GM18499 (cell line): ENCODE measurements around the gene RS1.

Experiments
- ATAC-seq: cut with Tn5 transposase; IDR thresholded peaks from one replicate; pipeline ENCODE4 v1.9.1; 2021; ENCODE audit warnings: moderate number of reproducible peaks; ENCODE audit not compliant: insufficient read depth, unreplicated experiment

The RS1 gene

GRCh38 chrX:18672008-18672407 lies at the start of gene RS1:
Gene RS1 (minus strand): TSS chrX:18672108. CDS start chrX:18672068, 40 bp downstream.
- ATAC-seq, result no peak

GRCh38 chrX:18719852-18720251 lies 47.9 kb upstream of the RS1 start:
- ATAC-seq, result no peak

- no peak for ATAC-seq
These were observed 43.0 kb upstream of the RS1 start for GRCh38 chrX:18714910-18715309.

- no peak for ATAC-seq
These were observed 37.9 kb upstream of the RS1 start for GRCh38 chrX:18709833-18710232.

- ATAC-seq, result no peak
These were observed 35.6 kb upstream of the RS1 start, which contains the start of gene PPEF1 for GRCh38 chrX:18707426-18708049. Gene PPEF1 (plus strand): TSS chrX:18707645. CDS start chrX:18707781, 136 bp downstream.

- no peak for ATAC-seq
These were observed 30.7 kb upstream of the RS1 start for GRCh38 chrX:18702362-18703195.

GRCh38 chrX:18701621-18702361 lies 29.9 kb upstream of the RS1 start:
- no peak for ATAC-seq

GRCh38 chrX:18698737-18699650 lies 27.1 kb upstream of the RS1 start:
- ATAC-seq, result no peak

GRCh38 chrX:18696653-18697052 lies 24.7 kb upstream of the RS1 start:
- no peak for ATAC-seq

GRCh38 chrX:18692541-18692940 lies 20.6 kb upstream of the RS1 start:
- ATAC-seq, result no peak

- no peak for ATAC-seq
These were observed 19.5 kb upstream of the RS1 start for GRCh38 chrX:18691431-18691830.

GRCh38 chrX:18687856-18688495 lies 16.1 kb upstream of the RS1 start:
- ATAC-seq, result no peak

- ATAC-seq, result no peak
These were observed 11.1 kb upstream of the RS1 start for GRCh38 chrX:18682979-18683387.

GRCh38 chrX:18681996-18682395 lies 10.1 kb upstream of the RS1 start:
- no peak for ATAC-seq

- ATAC-seq, result no peak
These were observed 5.4 kb upstream of the RS1 start for GRCh38 chrX:18677161-18677869.

- ATAC-seq, result no peak
These were observed 4.6 kb upstream of the RS1 start for GRCh38 chrX:18676470-18676869.

- no peak for ATAC-seq
These were observed 4.1 kb upstream of the RS1 start for GRCh38 chrX:18676050-18676449.

GRCh38 chrX:18674788-18675735 lies 3.2 kb upstream of the RS1 start:
- peak; percentile 79 for ATAC-seq
